Muscle of arm (tissue), 12 donors: ENCODE measurements around the gene SNPH. TPM values are rescaled to one million over a fixed set of nuclear protein-coding genes. Genes with fewer than 3 reads are reported as not detected.

Experiments
- DNase-seq: peaks from one replicate; pipeline ENCODE4 v3.0.0-alpha.2; 2013
- polyA plus RNA-seq, 12 donors: library from polyadenylated mRNA; unstranded; fragments of 120-200 nt; gene quantifications; one replicate each; pipeline ENCODE4 v1.2.1, GENCODE V29; 2013; ENCODE audit not compliant: insufficient read length in 12 of 12

Gene SNPH
- polyA plus RNA-seq, 12 donors, result 3.7 to 10.4 (median 5.4) TPM; not detected in 1

- no peak for DNase-seq
Observed at GRCh38 chr20:1283522-1284510, 17.7 kb downstream of the SNPH start.

- no peak for DNase-seq
Observed at GRCh38 chr20:1286267-1287024, 20.4 kb downstream of the SNPH start.

- DNase-seq, result no peak
Observed at GRCh38 chr20:1287306-1287705, 21.2 kb downstream of the SNPH start.

- DNase-seq, result no peak
Observed at GRCh38 chr20:1287787-1288569, 21.9 kb downstream of the SNPH start.

DNA sequence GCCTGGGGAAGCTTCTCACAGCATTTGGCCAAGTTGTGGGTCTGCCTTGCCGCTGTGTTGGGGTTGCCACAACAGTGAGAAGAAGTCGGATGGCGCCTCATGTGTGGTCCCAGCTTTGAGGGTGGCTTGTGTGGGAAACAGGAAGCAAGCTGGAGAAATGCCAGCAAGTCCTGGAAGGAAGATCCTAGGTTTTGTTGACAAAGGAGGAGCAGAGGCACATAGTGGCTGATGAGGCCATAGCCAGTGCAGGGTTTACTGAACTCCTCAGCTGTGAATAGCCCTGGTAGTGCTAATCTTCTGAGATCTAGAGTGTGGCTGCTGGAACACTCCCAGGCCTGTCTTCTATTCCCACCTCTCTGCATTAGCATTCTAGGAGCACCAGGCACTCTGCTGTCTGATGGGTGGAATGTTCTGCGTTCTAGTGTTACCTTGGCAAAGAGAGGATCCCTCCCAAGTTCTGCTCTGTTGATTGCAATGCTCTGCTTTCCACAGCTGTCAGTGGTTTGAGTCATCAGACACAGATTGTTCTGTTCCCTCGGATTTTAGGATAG, 25.2 kb downstream of the SNPH start:
- DNase-seq, result no peak

DNA sequence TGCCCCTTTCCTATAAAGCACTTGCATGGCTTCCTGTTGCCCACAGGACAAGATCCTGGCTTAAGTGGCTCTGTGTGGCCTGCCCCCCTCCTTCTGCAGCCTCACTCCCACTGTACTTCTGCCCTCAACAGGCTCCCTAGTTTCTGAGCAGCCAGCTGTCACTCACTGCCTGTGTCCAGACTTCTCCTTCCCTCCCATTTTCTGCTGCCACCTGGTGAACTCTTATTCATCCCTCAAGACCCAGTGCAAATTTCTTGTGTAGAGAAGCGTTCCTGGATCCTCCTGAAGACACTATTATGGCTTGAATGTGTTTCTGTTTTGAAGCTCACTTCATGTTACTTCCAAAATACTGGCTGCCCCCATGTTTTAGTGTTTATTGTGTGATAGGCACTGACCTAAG, 26.5 kb downstream of the SNPH start:
- no peak for DNase-seq

- DNase-seq, result no peak
Observed at GRCh38 chr20:1293641-1294379, 27.7 kb downstream of the SNPH start.

DNA sequence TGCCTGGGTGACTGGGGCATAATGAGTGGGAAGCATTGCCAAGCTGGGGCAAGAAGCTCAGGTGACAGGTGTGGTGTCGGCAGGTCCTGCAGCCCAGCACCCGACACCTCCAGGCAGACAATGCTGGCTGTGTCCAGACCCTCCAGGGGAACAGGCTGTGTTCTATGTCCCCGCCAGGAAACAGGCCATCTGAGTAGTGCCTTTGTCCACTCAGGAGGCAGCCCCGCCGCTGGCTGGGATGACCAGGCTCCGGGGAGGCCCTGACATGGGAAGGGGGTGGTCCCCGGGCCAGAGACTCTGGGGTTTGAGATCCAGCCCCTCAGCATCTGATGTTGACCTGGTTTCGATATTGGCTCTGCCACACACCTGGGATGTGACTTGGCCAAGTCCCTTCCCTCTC, 28.4 kb downstream of the SNPH start:
- no peak for DNase-seq

GRCh38 chr20:1295276-1295930, 29.3 kb downstream of the SNPH start:
- DNase-seq, result no peak

DNA sequence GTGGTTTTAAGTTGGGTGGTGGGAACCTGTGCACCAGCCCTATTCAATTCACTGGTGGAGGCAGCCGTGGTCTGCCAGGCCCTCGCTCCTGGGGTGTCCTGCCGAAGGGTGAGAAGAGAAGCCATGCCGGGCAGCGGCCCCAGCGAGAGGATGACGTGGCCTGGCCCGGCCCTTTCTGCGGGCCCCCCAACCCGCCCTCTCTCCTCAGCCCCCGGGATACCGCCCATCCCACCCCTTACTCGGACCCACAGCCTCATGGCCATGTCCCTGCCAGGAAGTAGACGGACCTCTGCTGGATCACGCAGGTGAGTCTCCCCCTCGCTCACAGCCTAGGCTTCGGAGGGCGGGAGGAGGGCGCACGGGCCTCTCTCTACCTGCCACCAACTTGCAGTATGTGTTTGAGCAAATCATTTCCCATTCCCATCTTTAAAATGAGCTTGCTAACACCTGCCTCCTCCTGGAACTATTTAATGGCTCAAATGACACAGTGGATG, 30.1 kb downstream of the SNPH start:
- no peak for DNase-seq

GRCh38 chr20:1296922-1297321, 30.8 kb downstream of the SNPH start:
- DNase-seq, result no peak

- no peak for DNase-seq
Observed at GRCh38 chr20:1297486-1297885, 31.4 kb downstream of the SNPH start.

GRCh38 chr20:1298166-1298565, 32.1 kb downstream of the SNPH start:
- no peak for DNase-seq

DNA sequence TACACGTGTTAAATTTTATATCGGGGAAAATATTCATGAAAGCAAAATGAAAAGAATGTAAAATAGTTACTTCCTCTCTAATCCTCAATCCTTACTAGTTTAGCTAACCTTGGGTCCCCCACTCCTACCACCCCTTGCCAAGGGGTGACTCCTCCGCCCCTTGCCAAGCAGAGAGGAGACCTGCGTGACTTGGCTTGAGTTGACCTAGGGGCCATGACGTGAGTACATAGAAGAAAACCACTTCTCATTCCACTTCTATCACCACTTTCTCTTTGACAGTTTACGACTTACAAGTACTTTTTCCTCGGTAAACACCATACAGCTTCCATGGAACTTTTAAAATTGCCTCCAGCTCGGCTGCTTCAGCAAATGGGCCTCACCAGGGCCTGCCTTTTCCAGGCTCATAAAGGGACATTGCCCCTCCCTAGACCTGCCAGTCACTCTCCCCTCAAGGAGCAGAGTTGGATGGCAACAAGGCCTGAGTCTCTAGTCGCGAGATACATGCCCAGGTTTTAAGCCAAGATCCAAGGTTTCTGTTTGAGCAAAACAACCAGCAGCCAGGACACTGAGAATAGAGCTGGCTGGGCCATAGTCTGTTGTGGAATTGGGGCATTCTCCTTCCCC, 32.9 kb downstream of the SNPH start:
- DNase-seq, result no peak

DNA sequence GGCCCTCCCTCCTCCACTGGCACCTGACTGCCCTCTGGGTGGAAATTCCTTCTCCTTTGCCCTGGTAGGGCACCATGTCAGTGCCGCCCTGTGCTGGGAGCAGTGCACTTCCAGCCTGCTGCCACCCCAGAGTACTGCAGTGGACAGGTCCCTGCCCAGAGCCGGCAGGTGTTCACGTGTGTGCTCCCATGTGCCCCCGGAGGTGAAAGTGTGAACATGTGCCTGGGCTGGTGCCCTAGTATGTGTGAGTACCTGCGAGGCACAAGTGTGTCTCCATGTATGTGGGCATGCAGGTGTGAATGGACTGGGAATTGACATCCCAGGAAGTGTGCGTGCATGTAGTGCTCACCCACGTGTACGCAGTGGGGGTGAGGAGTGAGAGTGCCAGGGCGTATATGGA, 33.4 kb downstream of the SNPH start:
- no peak for DNase-seq

- DNase-seq, result no peak
Observed at GRCh38 chr20:1300083-1300840, 34.2 kb downstream of the SNPH start.

GRCh38 chr20:1301031-1301529, 35.0 kb downstream of the SNPH start:
- no peak for DNase-seq

DNA sequence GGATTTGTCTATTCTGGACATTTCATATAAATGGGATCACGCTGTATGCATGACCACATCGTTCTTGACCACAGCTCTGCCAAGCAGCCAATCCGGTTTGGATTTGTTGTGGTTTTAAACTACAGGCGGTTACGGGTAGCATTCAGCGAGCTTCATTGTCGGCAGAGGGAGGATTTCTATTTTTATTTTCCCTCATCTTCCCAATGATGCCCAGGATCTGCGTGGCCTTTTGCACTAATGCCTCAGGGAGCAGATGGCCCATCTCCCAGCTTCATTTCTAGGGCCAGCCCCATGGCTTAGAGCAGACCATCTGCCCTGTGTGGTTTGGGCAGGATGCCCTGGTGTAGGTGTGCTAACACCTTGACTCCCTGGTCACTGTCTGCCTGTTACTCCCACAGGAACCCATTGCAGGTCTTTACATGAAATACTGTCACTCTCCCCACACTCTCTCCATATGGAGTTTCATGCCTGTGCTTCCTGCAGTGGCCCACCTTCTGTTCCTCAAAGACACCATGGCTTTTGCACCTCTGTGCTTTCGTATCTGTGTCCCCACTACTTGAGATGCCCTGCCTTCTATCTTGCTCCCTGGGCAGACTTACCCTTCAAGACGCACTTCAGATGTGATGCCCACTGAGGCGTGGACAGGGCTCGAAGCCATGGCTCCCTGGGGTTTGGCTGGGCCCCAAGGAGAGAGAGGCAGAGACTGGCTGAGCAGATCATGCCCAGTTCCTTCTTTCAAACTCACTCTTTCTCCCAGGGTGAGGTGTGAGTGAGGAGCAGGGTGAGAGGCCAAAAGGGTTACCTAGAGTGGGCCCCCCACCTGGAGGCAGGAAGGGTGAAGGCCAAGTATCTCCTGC, 36.8 kb downstream of the SNPH start:
- no peak for DNase-seq
